Measurements from ENCODE around the gene TSPAN31. TPM values are rescaled to one million over a fixed set of nuclear protein-coding genes. Genes with fewer than 3 reads are reported as not detected.

TSPAN31 gene
- total and polyA plus RNA-seq, 9 of the 15 experiments (the other 6 are each of a cell fraction or from before 2014, with no cell fraction given), result 11.3 to 26.4 (median 14.3) TPM

GRCh38 chr12:57744194-57744776 lies 554 bp upstream of the TSPAN31 start (continued):
- TF ChIP-seq CHD4 (IDR thresholded peaks at IDR 0.05; ENCODE audit: insufficient read depth, insufficient replicate concordance, low read depth, low read length, poor library complexity, severe bottlenecking) (no peak), MIER1 (IDR thresholded peaks at IDR 0.05; ENCODE audit: low read depth) (no peak), POLR2G (IDR thresholded peaks at IDR 0.05; ENCODE audit: low read depth, low read length) (peak; percentile 74), CEBPB (tag; IDR thresholded peaks at IDR 0.05) (peak; percentile 98), IRF1 (CRISPR knock-in tag; IDR thresholded peaks at IDR 0.05; ENCODE audit: borderline replicate concordance) (no peak), ZNF445 (CRISPR knock-in tag; IDR thresholded peaks at IDR 0.05; ENCODE audit: low read depth) (no peak), ZNF324 (CRISPR knock-in tag; IDR thresholded peaks at IDR 0.05) (no peak), TRIM24 (IDR thresholded peaks at IDR 0.05) (peak in 1 of 2 experiments; percentile 33; a peak in 1 of 4 replicates), RBM17 (IDR thresholded peaks at IDR 0.05; ENCODE audit: borderline replicate concordance, low read depth, low read length) (no peak)
- TF ChIP-seq, protein P1, sequence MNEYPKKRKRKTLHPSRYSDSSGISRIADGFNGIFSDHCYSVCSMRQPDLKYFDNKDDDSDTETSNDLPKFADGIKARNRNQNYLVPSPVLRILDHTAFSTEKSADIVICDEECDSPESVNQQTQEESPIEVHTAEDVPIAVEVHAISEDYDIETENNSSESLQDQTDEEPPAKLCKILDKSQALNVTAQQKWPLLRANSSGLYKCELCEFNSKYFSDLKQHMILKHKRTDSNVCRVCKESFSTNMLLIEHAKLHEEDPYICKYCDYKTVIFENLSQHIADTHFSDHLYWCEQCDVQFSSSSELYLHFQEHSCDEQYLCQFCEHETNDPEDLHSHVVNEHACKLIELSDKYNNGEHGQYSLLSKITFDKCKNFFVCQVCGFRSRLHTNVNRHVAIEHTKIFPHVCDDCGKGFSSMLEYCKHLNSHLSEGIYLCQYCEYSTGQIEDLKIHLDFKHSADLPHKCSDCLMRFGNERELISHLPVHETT (CRISPR knock-in tag; conservative IDR thresholded peaks at IDR 0.05 in 1 of 2, IDR thresholded peaks at IDR 0.05 in 1 of 2), result no peak; a peak in 1 of 4 replicates
- TF ChIP-seq, protein P2, sequence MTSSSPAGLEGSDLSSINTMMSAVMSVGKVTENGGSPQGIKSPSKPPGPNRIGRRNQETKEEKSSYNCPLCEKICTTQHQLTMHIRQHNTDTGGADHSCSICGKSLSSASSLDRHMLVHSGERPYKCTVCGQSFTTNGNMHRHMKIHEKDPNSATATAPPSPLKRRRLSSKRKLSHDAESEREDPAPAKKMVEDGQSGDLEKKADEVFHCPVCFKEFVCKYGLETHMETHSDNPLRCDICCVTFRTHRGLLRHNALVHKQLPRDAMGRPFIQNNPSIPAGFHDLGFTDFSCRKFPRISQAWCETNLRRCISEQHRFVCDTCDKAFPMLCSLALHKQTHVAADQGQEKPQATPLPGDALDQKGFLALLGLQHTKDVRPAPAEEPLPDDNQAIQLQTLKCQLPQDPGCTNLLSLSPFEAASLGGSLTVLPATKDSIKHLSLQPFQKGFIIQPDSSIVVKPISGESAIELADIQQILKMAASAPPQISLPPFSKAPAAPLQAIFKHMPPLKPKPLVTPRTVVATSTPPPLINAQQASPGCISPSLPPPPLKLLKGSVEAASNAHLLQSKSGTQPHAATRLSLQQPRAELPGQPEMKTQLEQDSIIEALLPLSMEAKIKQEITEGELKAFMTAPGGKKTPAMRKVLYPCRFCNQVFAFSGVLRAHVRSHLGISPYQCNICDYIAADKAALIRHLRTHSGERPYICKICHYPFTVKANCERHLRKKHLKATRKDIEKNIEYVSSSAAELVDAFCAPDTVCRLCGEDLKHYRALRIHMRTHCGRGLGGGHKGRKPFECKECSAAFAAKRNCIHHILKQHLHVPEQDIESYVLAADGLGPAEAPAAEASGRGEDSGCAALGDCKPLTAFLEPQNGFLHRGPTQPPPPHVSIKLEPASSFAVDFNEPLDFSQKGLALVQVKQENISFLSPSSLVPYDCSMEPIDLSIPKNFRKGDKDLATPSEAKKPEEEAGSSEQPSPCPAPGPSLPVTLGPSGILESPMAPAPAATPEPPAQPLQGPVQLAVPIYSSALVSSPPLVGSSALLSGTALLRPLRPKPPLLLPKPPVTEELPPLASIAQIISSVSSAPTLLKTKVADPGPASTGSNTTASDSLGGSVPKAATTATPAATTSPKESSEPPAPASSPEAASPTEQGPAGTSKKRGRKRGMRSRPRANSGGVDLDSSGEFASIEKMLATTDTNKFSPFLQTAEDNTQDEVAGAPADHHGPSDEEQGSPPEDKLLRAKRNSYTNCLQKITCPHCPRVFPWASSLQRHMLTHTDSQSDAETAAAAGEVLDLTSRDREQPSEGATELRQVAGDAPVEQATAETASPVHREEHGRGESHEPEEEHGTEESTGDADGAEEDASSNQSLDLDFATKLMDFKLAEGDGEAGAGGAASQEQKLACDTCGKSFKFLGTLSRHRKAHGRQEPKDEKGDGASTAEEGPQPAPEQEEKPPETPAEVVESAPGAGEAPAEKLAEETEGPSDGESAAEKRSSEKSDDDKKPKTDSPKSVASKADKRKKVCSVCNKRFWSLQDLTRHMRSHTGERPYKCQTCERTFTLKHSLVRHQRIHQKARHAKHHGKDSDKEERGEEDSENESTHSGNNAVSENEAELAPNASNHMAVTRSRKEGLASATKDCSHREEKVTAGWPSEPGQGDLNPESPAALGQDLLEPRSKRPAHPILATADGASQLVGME (CRISPR knock-in tag; IDR thresholded peaks at IDR 0.05), result no peak
- TF ChIP-seq, protein P3, sequence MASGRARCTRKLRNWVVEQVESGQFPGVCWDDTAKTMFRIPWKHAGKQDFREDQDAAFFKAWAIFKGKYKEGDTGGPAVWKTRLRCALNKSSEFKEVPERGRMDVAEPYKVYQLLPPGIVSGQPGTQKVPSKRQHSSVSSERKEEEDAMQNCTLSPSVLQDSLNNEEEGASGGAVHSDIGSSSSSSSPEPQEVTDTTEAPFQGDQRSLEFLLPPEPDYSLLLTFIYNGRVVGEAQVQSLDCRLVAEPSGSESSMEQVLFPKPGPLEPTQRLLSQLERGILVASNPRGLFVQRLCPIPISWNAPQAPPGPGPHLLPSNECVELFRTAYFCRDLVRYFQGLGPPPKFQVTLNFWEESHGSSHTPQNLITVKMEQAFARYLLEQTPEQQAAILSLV (tag; IDR thresholded peaks at IDR 0.05), result peak; percentile 73; the same call in 1 of the 2 replicates

Measured in K562 (cell line).